ENCODE data around the gene CXCR5. TPM values are rescaled to one million over a fixed set of nuclear protein-coding genes. Genes with fewer than 3 reads are reported as not detected.

CXCR5 gene
- total and polyA plus RNA-seq, 4 donors, result 0.06 to 0.92 TPM; not detected in 2

- no peak for TF ChIP-seq GABPA (IDR thresholded peaks at IDR 0.05 in 1 of 2, conservative IDR thresholded peaks at IDR 0.05 in 1 of 2)
- TF ChIP-seq EGR1 (IDR thresholded peaks at IDR 0.05; ENCODE audit: low read depth in 2 of 2), result no peak
- peak; percentile 46 for TF ChIP-seq NR2F2 (IDR thresholded peaks at IDR 0.05)
- TF ChIP-seq RXRA (IDR thresholded peaks at IDR 0.05), result no peak
- no peak for TF ChIP-seq CTCF (IDR thresholded peaks at IDR 0.05; ENCODE audit: low read depth, low read length, missing input control)
- TF ChIP-seq RAD21 (IDR thresholded peaks at IDR 0.05), result no peak
- no peak for DNase-seq (ENCODE audit: low spot score)
- H3K36me3 ChIP-seq (ENCODE audit: control insufficient read depth in 4 of 4, insufficient read depth in 3 of 4, low read depth in 1 of 4, low read length in 3 of 4), result peaks cover 0 to 4% (median 0%) of the 10 kb centered on the region in 4 donors
Observed at GRCh38 chr11:118912742-118913410, 29.2 kb downstream of the CXCR5 start.

GRCh38 chr11:118913411-118914125, 29.9 kb downstream of the CXCR5 start:
- Histone ChIP-seq H3K9ac (ENCODE audit: low read depth in 1 of 2, low read length in 2 of 2) (no peak overlapping the region), H3K9me3 (ENCODE audit: control insufficient read depth in 4 of 4, low read length in 3 of 4) (no peaks in the 10 kb centered on the region), H3K27me3 (ENCODE audit: control insufficient read depth in 4 of 4, insufficient read depth in 4 of 4, low read length in 3 of 4) (no peaks in the 10 kb centered on the region), H3K36me3 (ENCODE audit: control insufficient read depth in 4 of 4, insufficient read depth in 3 of 4, low read depth in 1 of 4, low read length in 3 of 4) (no peaks in the 10 kb centered on the region), H3K4me1 (ENCODE audit: control insufficient read depth in 4 of 4, insufficient read depth in 4 of 4, low read length in 3 of 4) (peaks cover 36 to 87% (median 59%) of the 10 kb centered on the region in 4 donors), H3K4me3 (ENCODE audit: low read depth in 1 of 3, low read length in 3 of 3) (no peak overlapping the region), H3K27ac (ENCODE audit: low read depth in 1 of 2, low read length in 2 of 2) (peak overlapping the region; percentile 75 to 76)
- TF ChIP-seq FOXA2 (IDR thresholded peaks at IDR 0.05) (no peak), ATF3 (IDR thresholded peaks at IDR 0.05) (no peak), HNF4A (conservative IDR thresholded peaks at IDR 0.05) (no peak), ZBTB33 (IDR thresholded peaks at IDR 0.05) (no peak), JUND (IDR thresholded peaks at IDR 0.05) (no peak), REST (IDR thresholded peaks at IDR 0.05) (no peak), CTCF (IDR thresholded peaks at IDR 0.05; ENCODE audit: low read depth, low read length, missing input control) (no peak), RXRA (IDR thresholded peaks at IDR 0.05) (no peak), NR2F2 (IDR thresholded peaks at IDR 0.05) (no peak), HNF4G (IDR thresholded peaks at IDR 0.05) (no peak), RAD21 (IDR thresholded peaks at IDR 0.05) (no peak), FOXA1 (IDR thresholded peaks at IDR 0.05) (no peak), EGR1 (IDR thresholded peaks at IDR 0.05; ENCODE audit: low read depth in 2 of 2) (no peak), SP1 (IDR thresholded peaks at IDR 0.05) (no peak), YY1 (IDR thresholded peaks at IDR 0.05) (no peak), GABPA (IDR thresholded peaks at IDR 0.05 in 1 of 2, conservative IDR thresholded peaks at IDR 0.05 in 1 of 2) (no peak), TAF1 (conservative IDR thresholded peaks at IDR 0.05) (no peak)
- TF ChIP-seq, protein P1, sequence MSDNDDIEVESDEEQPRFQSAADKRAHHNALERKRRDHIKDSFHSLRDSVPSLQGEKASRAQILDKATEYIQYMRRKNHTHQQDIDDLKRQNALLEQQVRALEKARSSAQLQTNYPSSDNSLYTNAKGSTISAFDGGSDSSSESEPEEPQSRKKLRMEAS (IDR thresholded peaks at IDR 0.05), result no peak
- WGBS, result 52% methylated on average over 9 of the region's 9 CpGs
- DNase-seq (ENCODE audit: low spot score), result no peak

More at GRCh38 chr11:118912742-118913410, 29.2 kb downstream of the CXCR5 start:
- no peak overlapping the region for H3K4me3 ChIP-seq (ENCODE audit: low read depth in 1 of 3, low read length in 3 of 3)
- peak overlapping the region; percentile 74 to 75 for H3K27ac ChIP-seq (ENCODE audit: low read depth in 1 of 2, low read length in 2 of 2)
- peaks cover 33 to 85% (median 54%) of the 10 kb centered on the region in 4 donors for H3K4me1 ChIP-seq (ENCODE audit: control insufficient read depth in 4 of 4, insufficient read depth in 4 of 4, low read length in 3 of 4)
- H3K9me3 ChIP-seq (ENCODE audit: control insufficient read depth in 4 of 4, low read length in 3 of 4), result no peaks in the 10 kb centered on the region
- peak overlapping the region in 1 of 2 donors; percentile 33 for H3K9ac ChIP-seq (ENCODE audit: low read depth in 1 of 2, low read length in 2 of 2)
- 57% methylated on average over 12 of the region's 12 CpGs for WGBS
- no peaks in the 10 kb centered on the region for H3K27me3 ChIP-seq (ENCODE audit: control insufficient read depth in 4 of 4, insufficient read depth in 4 of 4, low read length in 3 of 4)

Data from liver (tissue), 9 donors.